Activated naive CD8-positive, alpha-beta T cell treated with anti-CD3 and anti-CD28 coated beads, Interleukin-2, amount 10 ng/mL, durations not matched to agents 7 days and 5 days (primary cell): ENCODE data around the gene KIAA1958. TPM values are rescaled to one million over a fixed set of nuclear protein-coding genes. Genes with fewer than 3 reads are reported as not detected.
"Not testable (repeated sequence)": the region's sequence is repeated elsewhere in the genome, so short reads cannot be mapped to it uniquely, and the experiment has no call there.

ENCODE experiments used
- ATAC-seq: fragments of 150-1000 bp; cut with Tn5 transposase; one replicate; pipeline ENCODE4 v1.10.0; 2021; ENCODE audit warnings: low read depth, moderate library complexity
- POLR2A ChIA-PET: fragments of 350-600 bp; sonication (Branson Sonifier 250); formaldehyde crosslinking; loops from one replicate; lab custom pipeline; 2021; ENCODE audit warnings: antibody characterized with exemption; lab: Charles Lee
- DNase-seq: peaks from one replicate; pipeline ENCODE4 v3.0.0; 2021
- H3K27ac Mint-ChIP-seq: one replicate; pipeline ENCODE4 v1.8.0; 2022; ENCODE audit warnings: mild to moderate bottlenecking, mixed read lengths
- H3K27me3 Mint-ChIP-seq: one replicate; pipeline ENCODE4 v1.8.0; 2022; ENCODE audit warnings: mild to moderate bottlenecking, moderate library complexity, mixed read lengths
- H3K36me3 Mint-ChIP-seq: one replicate; pipeline ENCODE4 v1.8.0; 2021; ENCODE audit warnings: mild to moderate bottlenecking, mixed read lengths
- H3K4me1 Mint-ChIP-seq: one replicate; pipeline ENCODE4 v1.8.0; 2021; ENCODE audit warnings: mixed read lengths
- H3K4me3 Mint-ChIP-seq: one replicate; pipeline ENCODE4 v1.8.0; 2022; ENCODE audit warnings: mild to moderate bottlenecking, moderate library complexity, mixed read lengths
- H3K9me3 Mint-ChIP-seq: one replicate; pipeline ENCODE4 v1.8.0; 2021; ENCODE audit warnings: mixed read lengths
- total RNA-seq, 2 experiments: library from RNA; stranded (reverse); gene quantifications; one replicate each; pipeline ENCODE4 v1.2.3, GENCODE V29; 2021

The KIAA1958 gene
- total RNA-seq, 2 experiments from 2014 or later: 13.3 to 15.0 TPM

GRCh38 chr9:112582371-112583262, 96.0 kb downstream of the KIAA1958 start:
- DNase-seq: no peak
- POLR2A ChIA-PET: no interaction called here
- H3K36me3 Mint-ChIP-seq: no peaks in the 10 kb centered on the region
- no peaks in the 10 kb centered on the region for H3K27me3 Mint-ChIP-seq
- ATAC-seq: no peak
- H3K4me3 Mint-ChIP-seq: no peak overlapping the region
- H3K4me1 Mint-ChIP-seq: no peaks in the 10 kb centered on the region
- no peak overlapping the region for H3K27ac Mint-ChIP-seq
- H3K9me3 Mint-ChIP-seq: no peaks in the 10 kb centered on the region

- POLR2A ChIA-PET: no interaction called here
- DNase-seq (no peak), ATAC-seq (no peak)
- no peaks in the 10 kb centered on the region for H3K27me3 Mint-ChIP-seq
- no peaks in the 10 kb centered on the region for H3K36me3 Mint-ChIP-seq
- no peak overlapping the region for H3K4me3 Mint-ChIP-seq
- H3K4me1 Mint-ChIP-seq: no peaks in the 10 kb centered on the region
- H3K27ac Mint-ChIP-seq: no peak overlapping the region
- no peaks in the 10 kb centered on the region for H3K9me3 Mint-ChIP-seq
Measured at GRCh38 chr9:112586599-112587155, 100.0 kb downstream of the KIAA1958 start.

- H3K27me3 Mint-ChIP-seq, H3K27ac Mint-ChIP-seq, ATAC-seq, H3K4me1 Mint-ChIP-seq, H3K9me3 Mint-ChIP-seq, H3K36me3 Mint-ChIP-seq, DNase-seq, H3K4me3 Mint-ChIP-seq, POLR2A ChIA-PET: not testable (repeated sequence)
Measured at GRCh38 chr9:112591875-112592274, 105.2 kb downstream of the KIAA1958 start.

GRCh38 chr9:112599732-112600131, 113.1 kb downstream of the KIAA1958 start:
- ATAC-seq (no peak), DNase-seq (no peak)
- POLR2A ChIA-PET: no interaction called here
- H3K27me3 Mint-ChIP-seq: no peaks in the 10 kb centered on the region
- peaks cover 2% of the 10 kb centered on the region for H3K4me1 Mint-ChIP-seq
- no peaks in the 10 kb centered on the region for H3K9me3 Mint-ChIP-seq
- H3K4me3 Mint-ChIP-seq: no peak overlapping the region
- H3K27ac Mint-ChIP-seq: no peak overlapping the region
- peaks cover 4% of the 10 kb centered on the region for H3K36me3 Mint-ChIP-seq

GRCh38 chr9:112601636-112602035, 115.0 kb downstream of the KIAA1958 start:
- no peak overlapping the region for H3K27ac Mint-ChIP-seq
- no peak overlapping the region for H3K4me3 Mint-ChIP-seq
- DNase-seq (no peak), ATAC-seq (no peak)
- H3K9me3 Mint-ChIP-seq: no peaks in the 10 kb centered on the region
- POLR2A ChIA-PET: no interaction called here
- H3K27me3 Mint-ChIP-seq: no peaks in the 10 kb centered on the region
- peaks cover 8% of the 10 kb centered on the region for H3K36me3 Mint-ChIP-seq
- H3K4me1 Mint-ChIP-seq: peaks cover 5% of the 10 kb centered on the region

GRCh38 chr9:112604790-112605189, 118.2 kb downstream of the KIAA1958 start:
- POLR2A ChIA-PET: no interaction called here
- Mint-ChIP-seq H3K27me3 (no peaks in the 10 kb centered on the region), H3K27ac (no peak overlapping the region), H3K4me1 (peaks cover 4% of the 10 kb centered on the region), H3K36me3 (peaks cover 4% of the 10 kb centered on the region), H3K4me3 (no peak overlapping the region), H3K9me3 (no peaks in the 10 kb centered on the region)
- no peak for ATAC-seq
- DNase-seq: no peak

- no peak for ATAC-seq
- H3K4me3 Mint-ChIP-seq: no peak overlapping the region
- H3K27me3 Mint-ChIP-seq: no peaks in the 10 kb centered on the region
Measured at GRCh38 chr9:112605518-112605917, 118.9 kb downstream of the KIAA1958 start.

GRCh38 chr9:112605963-112606699, 119.5 kb downstream of the KIAA1958 start:
- H3K4me3 Mint-ChIP-seq: no peak overlapping the region
- H3K9me3 Mint-ChIP-seq: no peaks in the 10 kb centered on the region
- ATAC-seq (no peak), DNase-seq (no peak)
- peaks cover 4% of the 10 kb centered on the region for H3K36me3 Mint-ChIP-seq
- H3K27me3 Mint-ChIP-seq: no peaks in the 10 kb centered on the region
- peaks cover 4% of the 10 kb centered on the region for H3K4me1 Mint-ChIP-seq
- no peak overlapping the region for H3K27ac Mint-ChIP-seq
- POLR2A ChIA-PET: no interaction called here

More at GRCh38 chr9:112605518-112605917, 118.9 kb downstream of the KIAA1958 start:
- no peak for DNase-seq
- H3K9me3 Mint-ChIP-seq: no peaks in the 10 kb centered on the region
- H3K36me3 Mint-ChIP-seq: peaks cover 4% of the 10 kb centered on the region
- POLR2A ChIA-PET: no interaction called here
- peaks cover 4% of the 10 kb centered on the region for H3K4me1 Mint-ChIP-seq
- no peak overlapping the region for H3K27ac Mint-ChIP-seq

GRCh38 chr9:112608851-112609250, 122.2 kb downstream of the KIAA1958 start:
- POLR2A ChIA-PET: no interaction called here
- Mint-ChIP-seq H3K9me3 (no peaks in the 10 kb centered on the region), H3K36me3 (peaks cover 4% of the 10 kb centered on the region), H3K4me1 (peaks cover 4% of the 10 kb centered on the region), H3K4me3 (no peak overlapping the region), H3K27me3 (no peaks in the 10 kb centered on the region), H3K27ac (no peak overlapping the region)
- ATAC-seq (no peak), DNase-seq (no peak)

- H3K4me1 Mint-ChIP-seq: peaks cover 2% of the 10 kb centered on the region
- no peak for ATAC-seq
- POLR2A ChIA-PET: no interaction called here
- H3K9me3 Mint-ChIP-seq: no peaks in the 10 kb centered on the region
- no peaks in the 10 kb centered on the region for H3K27me3 Mint-ChIP-seq
- DNase-seq: no peak
- no peak overlapping the region for H3K27ac Mint-ChIP-seq
- H3K4me3 Mint-ChIP-seq: no peak overlapping the region
- peaks cover 10% of the 10 kb centered on the region for H3K36me3 Mint-ChIP-seq
Measured at GRCh38 chr9:112615584-112616266, 129.1 kb downstream of the KIAA1958 start.

- POLR2A ChIA-PET: no interaction called here
- DNase-seq (no peak), ATAC-seq (no peak)
- Mint-ChIP-seq H3K4me1 (peaks cover 2% of the 10 kb centered on the region), H3K27ac (no peak overlapping the region), H3K36me3 (peaks cover 10% of the 10 kb centered on the region), H3K9me3 (no peaks in the 10 kb centered on the region), H3K27me3 (no peaks in the 10 kb centered on the region), H3K4me3 (no peak overlapping the region)
Measured at GRCh38 chr9:112617371-112617770, 130.7 kb downstream of the KIAA1958 start.

GRCh38 chr9:112618385-112619009, 131.9 kb downstream of the KIAA1958 start:
- no peaks in the 10 kb centered on the region for H3K27me3 Mint-ChIP-seq
- peaks cover 10% of the 10 kb centered on the region for H3K36me3 Mint-ChIP-seq
- H3K4me1 Mint-ChIP-seq: peaks cover 2% of the 10 kb centered on the region
- POLR2A ChIA-PET: no interaction called here
- ATAC-seq: no peak
- no peak overlapping the region for H3K27ac Mint-ChIP-seq
- no peak overlapping the region for H3K4me3 Mint-ChIP-seq
- no peaks in the 10 kb centered on the region for H3K9me3 Mint-ChIP-seq
- DNase-seq: no peak

GRCh38 chr9:112620388-112620787, 133.8 kb downstream of the KIAA1958 start:
- ATAC-seq: no peak
- Mint-ChIP-seq H3K36me3 (peaks cover 6% of the 10 kb centered on the region), H3K4me1 (peaks cover 2% of the 10 kb centered on the region), H3K9me3 (no peaks in the 10 kb centered on the region), H3K27me3 (no peaks in the 10 kb centered on the region), H3K4me3 (no peak overlapping the region), H3K27ac (no peak overlapping the region)
- DNase-seq: no peak
- POLR2A ChIA-PET: no interaction called here
